Stimulated activated CD4-positive, alpha-beta T cell treated with anti-CD3 and anti-CD28 coated beads, Interleukin-2, amount 100 ng/mL, for 48 hours (primary cell): ENCODE data around the gene LIPC.

Experiments
- DNase-seq, 2 donors: peaks; one replicate each; pipeline ENCODE4 v3.0.0-alpha.2; 2020

LIPC gene

GRCh38 chr15:58431221-58432149, at the start of gene LIPC:
Gene LIPC (plus strand): TSS chr15:58431991. CDS start chr15:58432033, 42 bp downstream.
- DNase-seq = no peak

DNA sequence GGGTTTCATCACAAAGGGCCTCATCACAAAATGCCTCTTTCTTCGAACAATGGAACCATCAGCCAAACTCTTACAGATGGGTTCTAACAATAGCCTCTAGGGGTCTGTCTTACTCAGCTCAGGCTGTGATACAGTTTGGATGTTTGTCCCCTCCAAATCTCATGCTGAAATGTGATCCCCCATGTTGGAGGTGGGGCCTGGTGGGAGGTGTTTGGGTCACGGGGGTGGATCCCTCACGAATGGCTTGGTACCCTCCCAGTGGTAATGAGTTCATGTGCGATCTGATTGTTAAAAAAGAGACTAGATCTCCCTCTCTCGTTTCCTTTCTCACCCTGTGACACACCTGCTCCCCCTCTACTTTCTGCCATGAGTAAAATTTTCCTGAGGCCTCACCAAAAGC, 47.9 kb upstream of the LIPC start:
- peak; percentile 19 to 45 for DNase-seq

DNA sequence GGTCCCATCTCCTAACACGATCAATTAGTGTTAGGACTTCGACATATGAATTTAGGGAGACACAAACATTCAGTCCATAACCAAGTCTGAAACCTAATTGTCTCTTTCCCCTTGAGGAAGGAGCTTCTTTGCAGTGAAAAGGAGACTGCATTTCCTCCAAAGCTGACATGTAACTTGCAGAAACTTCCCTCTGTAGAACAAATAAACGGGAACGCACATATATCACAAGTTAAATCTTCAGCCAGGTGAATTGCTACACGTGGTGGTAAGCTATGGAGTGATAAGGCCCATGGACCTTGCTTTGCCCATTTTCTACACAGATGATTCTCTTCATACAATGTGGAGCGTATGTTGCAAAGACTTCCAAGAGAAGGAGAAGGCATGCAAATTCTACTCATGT, 47.1 kb upstream of the LIPC start:
- DNase-seq = no peak

DNA sequence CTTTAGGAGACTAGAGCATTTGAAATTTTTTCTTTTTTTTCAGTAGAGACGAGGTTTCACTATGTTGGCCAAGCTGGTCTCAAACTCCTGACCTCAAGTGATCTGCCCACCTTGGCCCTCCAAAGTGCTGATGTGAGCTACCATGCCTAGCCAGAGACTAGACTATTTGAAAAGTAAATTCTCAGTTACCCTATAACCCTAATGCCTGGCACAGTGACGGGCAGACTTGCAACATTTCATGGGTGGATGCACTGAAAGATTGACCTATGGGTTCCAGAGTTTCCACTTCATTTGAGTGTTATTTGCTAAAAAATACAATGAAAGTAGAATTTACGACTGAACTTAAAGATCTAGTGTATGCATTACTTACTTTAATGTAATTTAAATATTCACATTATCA, 45.7 kb upstream of the LIPC start:
- DNase-seq = no peak

DNA sequence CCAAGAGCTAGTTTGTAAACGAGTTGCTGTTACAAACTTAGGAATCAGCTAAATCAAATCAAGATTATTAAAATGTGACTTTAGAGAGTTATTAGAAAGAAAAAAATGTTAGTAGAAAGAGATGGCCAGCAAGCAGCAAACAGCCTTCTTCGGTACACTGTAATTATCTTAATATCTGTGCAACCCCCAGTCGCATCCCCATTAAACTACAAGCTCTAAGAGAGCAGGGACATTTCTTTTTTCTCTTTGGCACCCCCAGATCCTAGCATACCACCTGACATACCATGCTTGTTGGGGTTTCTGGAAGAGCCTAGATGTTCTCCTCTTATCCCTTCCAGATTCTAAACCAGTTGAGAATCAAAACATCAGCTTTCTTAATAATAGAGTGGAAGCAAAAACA, 45.1 kb upstream of the LIPC start:
- DNase-seq = no peak

GRCh38 chr15:58387130-58387529, 44.7 kb upstream of the LIPC start:
- DNase-seq = no peak

DNA sequence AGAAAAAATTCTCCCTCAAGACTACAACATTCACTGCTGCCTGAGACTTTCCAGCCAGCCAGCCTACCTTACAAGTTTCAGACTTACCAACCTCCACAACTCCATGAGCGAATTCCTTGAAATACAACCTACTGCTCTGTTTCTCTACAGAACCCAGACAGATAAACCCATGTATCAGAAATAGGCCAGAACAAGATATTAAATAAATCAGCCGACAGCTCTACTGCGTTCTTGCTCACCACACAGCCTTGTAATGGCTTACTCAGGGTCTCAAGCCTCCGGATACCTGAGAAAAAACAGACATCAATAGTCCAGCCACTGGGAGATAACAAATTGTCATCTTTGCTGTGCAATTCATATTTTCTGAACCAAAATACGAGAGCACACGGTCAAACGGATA, 43.6 kb upstream of the LIPC start:
- DNase-seq = no peak

DNA sequence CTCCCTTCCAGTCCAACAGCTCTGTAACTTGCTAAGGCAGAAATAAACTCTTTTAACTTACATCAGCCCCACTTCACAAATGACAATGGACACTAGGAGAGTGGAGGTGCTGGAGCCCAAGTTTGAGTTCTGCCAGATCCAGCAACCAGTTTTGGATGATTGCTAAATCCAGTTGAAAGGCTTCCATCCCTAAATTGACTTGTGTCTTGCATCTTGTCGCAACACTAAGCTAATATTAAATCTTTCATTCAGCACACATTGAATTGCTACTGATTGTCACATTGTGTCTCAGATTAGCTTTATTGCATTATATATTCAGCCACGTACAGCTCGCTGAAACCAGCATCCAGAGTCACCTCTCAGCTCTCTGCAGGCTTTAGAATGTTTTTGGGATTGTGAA, 41.7 kb upstream of the LIPC start:
- no peak for DNase-seq

DNA sequence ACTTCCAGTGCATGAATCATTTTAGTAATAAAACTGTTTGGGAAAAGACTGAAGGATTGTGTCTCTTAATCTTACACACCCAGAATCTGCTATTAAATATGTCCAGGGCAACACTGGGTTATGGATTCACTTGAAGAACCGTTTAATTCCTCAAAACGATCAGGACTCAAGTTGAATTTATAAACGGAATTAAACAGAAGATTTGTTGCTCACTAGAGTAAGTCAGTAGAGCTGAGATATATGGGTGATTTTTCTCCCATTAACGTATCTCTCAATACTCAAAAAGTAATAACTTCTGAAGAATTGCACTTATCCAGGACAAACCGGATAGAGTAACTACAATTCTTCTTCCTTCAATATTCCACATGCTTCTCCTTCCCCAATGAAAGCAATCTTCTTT, 41.1 kb upstream of the LIPC start:
- no peak for DNase-seq

GRCh38 chr15:58391088-58391487, 40.7 kb upstream of the LIPC start:
- DNase-seq = no peak

- no peak for DNase-seq
Observed at GRCh38 chr15:58392141-58392540, 39.6 kb upstream of the LIPC start.

DNA sequence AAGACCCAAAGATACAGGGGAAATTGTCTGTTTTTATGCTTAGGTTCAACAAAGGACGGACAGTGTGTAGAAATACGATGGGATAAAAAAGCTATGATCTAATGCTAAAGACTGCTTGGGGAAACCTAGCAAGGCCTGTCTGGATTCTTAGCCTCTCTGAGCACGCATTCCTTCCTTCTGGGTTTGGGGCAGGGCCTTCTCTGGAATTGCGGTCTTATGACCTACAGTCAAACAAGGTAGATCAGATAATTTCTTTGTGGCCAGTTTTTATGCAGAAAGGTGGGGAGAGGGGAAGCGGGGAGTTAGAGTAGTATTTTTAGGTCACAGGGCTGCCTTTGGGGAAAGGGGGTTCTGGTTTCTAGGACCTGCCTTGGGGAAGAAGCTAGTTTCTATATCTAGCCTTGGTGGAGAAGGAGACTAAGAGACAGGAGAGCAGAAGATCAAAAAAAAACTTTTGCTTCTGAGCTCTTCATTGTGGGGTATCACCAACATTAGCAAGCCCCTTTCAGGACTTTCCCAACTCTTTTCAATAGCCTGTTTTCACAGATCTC, 39.1 kb upstream of the LIPC start:
- DNase-seq = no peak

GRCh38 chr15:58393241-58393662, 38.5 kb upstream of the LIPC start:
- DNase-seq = no peak

GRCh38 chr15:58396181-58396580, 35.6 kb upstream of the LIPC start:
- DNase-seq = no peak

DNA sequence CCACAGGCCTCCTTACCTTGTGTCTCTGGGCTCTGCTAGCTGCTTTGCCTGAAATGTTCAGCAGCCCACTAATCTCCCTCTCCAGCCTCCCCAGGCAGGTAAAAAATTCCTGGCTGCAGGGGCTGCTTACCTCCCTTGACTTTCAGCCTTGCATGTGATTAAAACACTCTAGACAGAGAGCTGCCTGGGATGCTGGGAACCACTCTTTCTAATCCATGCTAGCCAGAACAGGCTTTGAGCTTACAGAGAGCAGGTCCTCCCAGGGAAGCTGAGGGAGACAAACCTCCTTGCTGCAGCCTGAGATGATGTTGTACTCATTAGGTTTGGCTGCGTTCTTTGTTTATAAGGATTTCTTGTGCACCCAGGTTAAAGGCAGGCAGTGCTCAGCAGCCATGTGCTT, 33.7 kb upstream of the LIPC start:
- no peak for DNase-seq

- DNase-seq = no peak
Observed at GRCh38 chr15:58398643-58399042, 33.1 kb upstream of the LIPC start.

- DNase-seq = no peak
Observed at GRCh38 chr15:58399739-58400138, 32.1 kb upstream of the LIPC start.

- no peak for DNase-seq
Observed at GRCh38 chr15:58401276-58401675, 30.5 kb upstream of the LIPC start.

GRCh38 chr15:58401991-58402649, 29.7 kb upstream of the LIPC start:
- no peak for DNase-seq

GRCh38 chr15:58403581-58403980, 28.2 kb upstream of the LIPC start:
- no peak for DNase-seq

GRCh38 chr15:58404020-58404419, 27.8 kb upstream of the LIPC start:
- DNase-seq = no peak

- no peak for DNase-seq
Observed at GRCh38 chr15:58404722-58405121, 27.1 kb upstream of the LIPC start.

GRCh38 chr15:58405865-58406264, 25.9 kb upstream of the LIPC start:
- no peak for DNase-seq

DNA sequence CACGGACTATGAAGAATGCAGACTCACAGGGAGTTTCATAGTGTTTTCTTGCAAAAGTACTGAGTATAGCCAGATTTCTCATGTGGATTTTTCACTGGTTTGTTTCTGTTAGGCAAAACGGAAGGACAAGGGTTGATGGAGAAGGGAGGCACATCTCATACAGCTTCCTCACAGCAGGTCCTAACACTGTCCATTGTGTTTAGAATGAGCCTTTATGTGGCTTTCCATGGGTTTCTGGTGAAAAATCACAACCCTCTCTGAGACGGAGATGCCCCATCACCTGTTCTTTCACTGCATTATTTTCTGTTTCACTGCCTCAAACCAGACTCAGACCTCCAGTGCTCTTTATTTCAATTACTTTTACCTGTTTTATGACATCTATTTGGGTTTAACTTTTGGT, 25.0 kb upstream of the LIPC start:
- no peak for DNase-seq
